GM21737 (cell line): Measurements from ENCODE around the gene IL17REL.

Source experiments
- ATAC-seq: cut with Tn5 transposase; IDR thresholded peaks from one replicate; pipeline ENCODE4 v1.9.1; 2021; ENCODE audit warnings: mild to moderate bottlenecking, moderate library complexity; ENCODE audit not compliant: unreplicated experiment

Gene IL17REL

DNA sequence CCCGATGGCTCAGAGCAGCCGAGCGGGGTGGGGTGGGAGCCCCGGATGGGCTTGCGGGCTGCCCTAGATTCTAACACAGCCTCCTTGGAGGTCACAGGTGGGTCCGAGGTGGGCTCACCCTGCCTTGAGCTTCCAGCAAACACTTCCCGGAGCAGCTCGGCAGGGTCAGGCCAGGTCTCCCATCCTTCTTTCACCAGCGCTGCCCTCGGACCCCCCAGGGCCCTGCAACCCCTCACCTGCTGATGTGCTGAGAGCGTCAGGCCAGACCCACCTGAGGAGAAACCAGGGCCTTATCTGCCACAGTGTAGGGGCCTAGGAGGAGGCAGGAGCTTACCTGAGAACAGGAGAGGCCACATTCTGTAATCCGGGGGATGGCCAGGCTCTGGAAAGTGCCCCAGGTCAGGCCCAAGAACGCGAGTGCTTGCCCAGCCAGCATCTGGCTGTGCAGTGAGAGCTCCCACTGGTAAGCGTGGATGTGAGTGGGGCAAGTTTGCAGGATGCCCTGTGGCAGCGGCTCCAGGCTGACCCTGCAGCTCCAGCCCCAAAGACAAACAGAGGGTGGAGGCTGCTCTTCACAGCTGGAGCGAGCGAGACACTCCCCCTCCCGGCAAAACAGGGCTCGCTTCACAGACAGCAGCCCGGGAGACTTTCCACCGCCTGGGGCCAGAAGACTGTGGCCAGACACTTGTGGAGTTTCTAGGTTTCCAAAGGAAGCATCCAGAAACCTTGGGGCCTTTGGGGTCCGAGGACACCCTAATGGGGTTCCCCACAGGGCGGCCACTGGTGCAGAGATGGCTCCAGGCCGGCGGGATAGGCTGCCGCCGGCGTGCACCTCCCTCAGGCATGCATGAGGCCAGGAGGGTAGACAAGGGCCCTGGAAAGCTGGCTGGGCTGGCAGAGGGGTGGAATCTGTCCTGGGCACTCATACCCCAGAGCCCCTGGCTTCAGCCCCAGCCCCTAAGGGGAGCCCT, at the start of gene IL17REL:
Gene IL17REL, minus strand, starts transcription at position 555 of the 971 bp plus-strand sequence. Its CDS starts 119 bp downstream, at position 436.
- no peak for ATAC-seq

DNA sequence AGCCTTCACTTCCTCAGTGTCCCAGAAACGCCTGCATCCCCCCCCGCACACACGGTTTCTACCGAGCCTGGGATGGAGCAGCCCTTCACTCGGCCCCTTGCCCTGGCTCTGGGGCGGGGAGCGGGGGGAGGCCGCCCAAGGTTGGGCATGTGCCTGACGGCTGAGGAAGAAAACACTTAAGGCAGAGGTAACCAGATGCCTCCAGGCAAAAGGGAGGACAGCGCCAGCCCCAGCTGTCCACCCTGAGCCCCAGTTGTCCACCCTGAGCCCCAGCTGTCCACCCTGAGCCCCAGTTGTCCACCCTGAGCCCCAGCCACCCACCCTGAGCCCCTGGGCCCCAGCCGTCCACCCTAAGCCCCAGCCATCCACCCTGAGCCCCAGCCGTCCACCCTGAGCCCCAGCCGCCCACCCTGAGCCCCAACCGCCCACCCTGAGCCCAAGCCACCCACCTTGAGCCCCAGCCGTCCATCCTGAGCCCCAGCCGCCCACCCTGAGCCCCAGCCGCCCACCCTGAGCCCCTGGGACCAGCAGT, 49.3 kb upstream of the IL17REL start:
- no peak for ATAC-seq

DNA sequence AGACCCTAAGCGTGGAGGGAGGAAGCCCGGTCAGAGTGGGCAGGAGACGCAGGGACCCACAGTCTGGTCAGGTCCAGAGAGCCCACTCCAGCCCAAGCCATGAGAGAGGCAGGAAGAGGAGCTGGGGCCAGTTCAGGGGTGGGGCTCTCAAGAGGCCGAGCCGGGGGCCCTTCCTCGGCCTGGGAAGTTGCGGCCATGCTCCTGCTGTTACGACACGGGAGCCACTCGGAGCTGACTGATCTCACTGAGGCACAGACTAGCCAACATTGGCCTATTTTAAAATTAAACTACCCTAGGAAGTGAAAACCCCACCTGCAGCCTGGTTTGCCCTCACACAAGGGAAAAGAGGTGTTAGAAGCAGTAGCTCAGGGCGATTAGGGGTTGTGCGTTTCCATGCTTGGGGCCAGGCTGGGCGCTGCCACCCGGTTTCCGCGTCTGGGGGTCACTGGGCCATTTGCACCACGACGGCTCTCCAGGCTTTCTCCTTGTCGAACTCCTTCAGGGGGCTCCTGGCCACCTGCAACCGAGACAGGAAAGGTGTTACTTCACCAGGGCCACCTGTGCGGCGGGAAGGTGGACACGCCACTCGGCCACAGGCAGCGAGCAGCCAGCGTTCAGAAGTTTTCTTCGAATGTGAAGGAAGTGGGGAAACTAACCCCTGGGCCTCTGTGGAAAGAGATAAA, 48.7 kb upstream of the IL17REL start:
- ATAC-seq, result no peak

DNA sequence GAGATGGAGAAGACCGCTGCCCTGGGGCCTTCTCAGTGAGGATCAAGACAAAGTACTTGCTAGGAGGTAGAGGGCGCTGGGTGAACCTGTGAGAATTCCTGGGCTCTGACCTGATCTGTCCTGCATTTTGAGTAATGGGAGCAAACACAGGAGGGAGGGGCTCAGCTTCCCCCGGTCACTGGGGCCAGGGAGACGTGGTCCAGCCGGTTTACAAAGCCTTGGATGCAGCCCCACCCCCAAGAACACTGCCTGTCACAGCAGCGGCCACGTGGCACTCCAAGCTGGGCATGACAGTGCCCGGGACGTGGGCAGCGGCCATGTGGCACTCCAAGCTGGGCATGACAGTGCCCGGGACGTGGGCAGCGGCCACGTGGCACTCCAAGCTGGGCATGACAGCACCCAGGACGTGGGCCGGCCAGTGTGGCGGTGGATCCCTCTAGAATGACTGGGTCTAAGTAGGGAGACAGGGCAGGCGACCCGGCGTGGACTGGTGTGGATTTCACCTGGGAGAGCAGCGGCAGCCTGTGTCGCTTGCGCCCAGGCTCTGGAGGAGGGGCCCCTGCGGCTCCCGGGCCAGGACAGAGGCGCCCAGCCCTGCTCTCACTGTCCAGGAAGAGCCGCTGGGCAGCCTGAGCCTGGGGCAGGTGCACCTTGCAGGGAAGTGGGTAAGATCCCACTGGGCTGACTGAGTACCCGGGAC, 48.0 kb upstream of the IL17REL start:
- no peak for ATAC-seq

GRCh38 chr22:50059881-50060262, 47.3 kb upstream of the IL17REL start:
- ATAC-seq, result no peak

DNA sequence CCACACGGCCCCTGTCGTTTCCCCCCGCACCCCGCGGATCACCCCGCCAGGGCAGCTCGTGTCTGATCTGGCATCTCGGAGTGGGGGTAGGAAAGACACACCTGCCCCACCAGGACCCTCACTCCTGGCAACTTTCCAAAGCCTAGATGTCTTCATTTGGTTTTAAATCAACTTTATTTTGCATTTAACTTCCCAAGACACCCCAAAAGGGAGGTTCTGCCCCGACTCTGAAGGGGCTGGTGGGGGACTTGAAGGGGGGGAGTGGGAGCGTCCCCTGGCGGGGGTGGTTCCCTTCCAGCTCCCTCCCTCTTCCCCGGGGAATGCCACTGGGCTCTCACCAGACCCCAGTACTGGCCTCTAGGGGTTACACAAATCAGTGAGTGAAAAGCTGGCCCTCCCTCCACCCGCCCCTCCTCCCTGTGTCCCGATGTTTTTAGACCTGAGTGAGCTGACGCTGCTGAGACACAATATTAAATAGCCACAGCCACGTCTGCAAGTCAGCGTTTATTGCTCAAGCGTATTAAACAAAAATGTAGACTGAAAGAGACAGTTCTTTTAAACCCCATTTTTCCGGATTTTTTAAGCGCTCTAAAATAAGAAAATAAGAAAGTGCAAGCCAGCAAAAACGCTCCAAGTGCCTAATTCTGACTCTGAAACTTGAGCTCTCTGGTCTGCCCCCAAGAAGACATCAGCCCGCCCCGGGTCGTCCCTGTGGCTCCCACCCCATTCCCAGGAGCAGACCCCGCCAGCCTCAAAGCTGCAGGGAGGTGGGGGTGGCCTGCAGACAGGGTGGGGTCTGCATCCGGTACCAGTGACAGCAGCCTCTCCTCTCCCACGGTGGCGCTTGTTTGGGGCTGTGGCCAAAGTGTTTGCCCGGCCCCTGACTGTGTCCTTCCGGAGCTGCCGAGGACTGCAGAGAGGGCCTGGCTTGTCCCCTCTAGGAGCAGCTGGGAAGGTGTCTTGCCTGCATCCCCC, 46.6 kb upstream of the IL17REL start:
- no peak for ATAC-seq

- ATAC-seq, result no peak
These were observed 45.7 kb upstream of the IL17REL start, which contains the start of gene TTLL8 for GRCh38 chr22:50058061-50058905. TSS of gene TTLL8 (minus strand) at chr22:50058298.

DNA sequence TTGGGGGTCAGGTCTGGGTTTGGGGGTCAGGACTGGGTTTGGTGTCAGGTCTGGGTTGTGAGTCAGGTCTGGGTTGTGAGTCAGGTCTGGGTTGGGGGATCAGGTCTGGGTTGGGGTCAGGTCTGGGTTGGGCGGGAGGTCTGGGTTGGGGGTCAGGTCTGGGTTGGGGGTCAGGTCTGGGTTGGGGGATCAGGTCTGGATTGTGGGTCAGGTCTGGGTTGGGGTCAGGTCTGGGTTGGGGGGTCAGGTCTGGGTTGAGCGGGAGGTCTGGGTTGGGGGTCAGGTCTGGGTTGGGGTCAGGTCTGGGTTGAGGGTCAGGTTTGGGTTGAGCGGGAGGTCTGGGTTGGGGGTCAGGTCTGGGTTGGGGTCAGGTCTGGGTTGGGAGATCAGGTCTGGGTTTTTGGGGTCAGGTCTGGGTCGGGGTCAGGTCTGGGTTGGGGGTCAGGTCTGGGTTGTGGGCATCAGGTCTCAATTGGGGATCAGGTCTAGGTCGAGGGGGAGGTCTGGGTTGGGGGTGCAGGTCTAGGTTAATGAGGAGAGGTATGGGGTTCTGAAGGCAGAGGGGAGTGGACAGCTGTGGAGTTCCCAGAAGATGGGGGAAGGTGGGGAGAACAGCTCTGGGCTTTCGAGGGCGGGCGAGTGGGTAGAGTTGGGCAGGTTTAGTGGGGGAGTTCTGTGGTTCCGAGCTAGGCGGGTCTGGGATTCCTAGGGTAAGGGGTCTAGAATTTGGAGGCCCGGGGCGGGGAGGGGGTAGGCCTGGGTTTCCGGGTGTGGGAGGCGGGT, 44.9 kb upstream of the IL17REL start:
- no peak for ATAC-seq

- ATAC-seq, result no peak
These were observed 43.8 kb upstream of the IL17REL start for GRCh38 chr22:50056214-50056972.

- ATAC-seq, result no peak
These were observed 41.3 kb upstream of the IL17REL start for GRCh38 chr22:50053861-50054260.

DNA sequence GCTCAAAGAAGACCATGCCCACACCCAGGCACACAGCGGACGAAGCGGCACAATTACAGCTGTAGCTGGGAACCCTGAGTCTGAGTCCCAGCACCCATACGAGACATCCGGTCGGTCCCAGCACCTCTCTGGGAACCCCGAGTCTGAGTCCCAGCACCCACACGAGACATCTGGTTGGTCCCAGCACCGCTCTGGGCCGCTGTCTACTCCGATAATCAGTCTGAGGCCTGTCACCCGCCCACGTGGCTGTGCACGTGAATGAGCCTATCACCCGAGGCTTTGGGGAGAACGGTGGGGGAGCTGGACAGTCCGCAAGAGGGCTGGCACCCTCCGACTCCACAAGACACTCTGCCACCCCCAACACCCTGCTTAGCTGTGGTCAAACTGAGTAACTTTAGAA, 39.4 kb upstream of the IL17REL start:
- ATAC-seq, result no peak

- no peak for ATAC-seq
These were observed 37.0 kb upstream of the IL17REL start for GRCh38 chr22:50049299-50050195.

- no peak for ATAC-seq
These were observed 36.3 kb upstream of the IL17REL start for GRCh38 chr22:50048836-50049235.

DNA sequence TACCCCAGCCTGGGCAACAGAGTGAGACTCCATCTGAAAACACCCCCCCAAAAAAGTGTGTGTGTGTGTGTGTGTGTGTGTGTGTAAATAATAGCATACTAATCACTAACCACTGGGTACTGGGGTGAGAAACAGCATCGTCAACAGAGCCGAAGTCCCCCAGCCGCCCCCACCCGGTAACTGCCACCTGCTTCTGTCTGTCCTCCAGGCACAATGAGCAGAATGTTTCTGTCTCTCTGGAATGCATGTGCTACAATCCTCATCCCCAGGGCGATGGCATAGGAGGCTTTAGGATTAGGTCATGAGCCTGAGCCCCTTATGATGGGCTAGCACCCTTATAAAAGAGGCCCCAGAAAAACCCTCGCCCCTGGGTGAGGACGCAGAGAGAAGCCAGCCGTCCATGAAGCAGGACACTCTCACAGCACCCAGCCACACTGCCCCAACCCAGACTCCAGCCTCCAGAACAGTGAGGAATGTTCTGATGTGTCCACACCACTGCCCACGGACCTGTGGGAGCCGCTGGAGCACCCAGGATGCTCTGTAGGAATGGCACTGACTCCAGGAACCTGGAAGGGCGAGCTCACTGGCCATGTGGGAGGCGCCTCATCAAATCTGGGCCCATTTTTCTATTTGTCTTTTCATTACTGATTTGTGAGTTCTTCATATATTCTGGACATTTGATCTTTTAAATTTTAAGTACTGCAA, 35.6 kb upstream of the IL17REL start:
- no peak for ATAC-seq

- ATAC-seq, result no peak
These were observed 34.8 kb upstream of the IL17REL start for GRCh38 chr22:50047346-50047745.
